A549 (cell line): ENCODE results near the gene SLC15A3. TPM values are rescaled to one million over a fixed set of nuclear protein-coding genes. Genes with fewer than 3 reads are reported as not detected.

Experiments
- ATAC-seq, 2 experiments: fragments of 200-7000 bp in 1 of 2; fragments of >200 bp in 1 of 2; cut with Nextera tagmentation in 1 of 2; cut with Tn5 transposase in 1 of 2; 3 replicates each; pipeline versions ENCODE4 v1.8.0 to v1.9.1; 2018 to 2020; ENCODE audit warnings: mild to moderate bottlenecking in 1 of 2, moderate library complexity in 1 of 2
- CTCF ChIA-PET: fragments of 300-600 bp; sonication (Branson Sonifier 250); formaldehyde crosslinking; extraction: SDS; loops from one replicate; lab custom pipeline; 2021; ENCODE audit warnings: antibody characterized with exemption, inconsistent platforms; lab: Yijun Ruan, JAX
- POLR2A ChIA-PET: fragments of 350-600 bp; formaldehyde crosslinking; extraction: SDS; loops from one replicate; lab custom pipeline; 2021; ENCODE audit warnings: antibody characterized with exemption, inconsistent platforms; lab: Yijun Ruan, JAX
- DNase-seq, 2 experiments: peaks; one replicate each; pipeline versions ENCODE4 v3.0.0 to v3.0.0-alpha.2; 2011 to 2016; ENCODE audit warnings: low read depth in 1 of 2, low spot score in 1 of 2
- FAIRE-seq: peaks from 2 replicates; lab custom pipeline; 2011; peaks lifted over from hg19 to GRCh38; lab: Jason Lieb, UNC
- H3K27ac ChIP-seq, 2 experiments: fragments of >200 bp; sonication (Bioruptor Twin); formaldehyde crosslinking; 3 replicates each; pipeline ENCODE4 v1.5.1; 2016 to 2017
- H3K4me1 ChIP-seq: fragments of >200 bp; sonication (Bioruptor Twin); formaldehyde crosslinking; 3 replicates; pipeline ENCODE4 v1.6.1; 2016
- H3K4me2 ChIP-seq: fragments of >200 bp; sonication (Bioruptor Twin); formaldehyde crosslinking; 3 replicates; pipeline ENCODE4 v1.6.1; 2016
- H3K4me3 ChIP-seq: fragments of >200 bp; sonication (Bioruptor Twin); formaldehyde crosslinking; 3 replicates; pipeline ENCODE4 v1.5.1; 2016
- H3K9me3 ChIP-seq: fragments of >200 bp; sonication (Bioruptor Twin); formaldehyde crosslinking; 3 replicates; pipeline ENCODE4 v1.6.1; 2016
- CEBPB ChIP-seq, 2 experiments: fragments of >200 bp in 1 of 2; sonication (Bioruptor Twin) in 1 of 2; formaldehyde crosslinking in 1 of 2; IDR thresholded peaks; 2 replicates each; pipeline ENCODE4 v1.6.1; 2012 to 2016
- ESRRA ChIP-seq: fragments of 150-350 bp; IDR thresholded peaks from 2 replicates; pipeline ENCODE4 v1.6.1; 2014; ENCODE audit warnings: mild to moderate bottlenecking, low read length, borderline replicate concordance
- GATA3 ChIP-seq: IDR thresholded peaks from 2 replicates; pipeline ENCODE4 v1.6.1; 2012; ENCODE audit warnings: borderline replicate concordance
- HEYL ChIP-seq: fragments of 250-450 bp; sonication (Bioruptor Pico); IDR thresholded peaks from 2 replicates; pipeline ENCODE4 v1.8.0; 2021; ENCODE audit warnings: mild to moderate bottlenecking, moderate library complexity
- HOXA7 ChIP-seq: fragments of 250-450 bp; sonication (Bioruptor Pico); IDR thresholded peaks from 2 replicates; pipeline ENCODE4 v1.5.0; 2020; ENCODE audit warnings: mild to moderate bottlenecking, moderate library complexity
- HOXB13 ChIP-seq: fragments of 250-450 bp; sonication (Bioruptor Pico); IDR thresholded peaks from 2 replicates; pipeline ENCODE4 v1.5.0; 2020; ENCODE audit warnings: low read depth, mild to moderate bottlenecking, moderate library complexity
- JUN ChIP-seq, 2 experiments: fragments of >200 bp; sonication (Bioruptor Twin); formaldehyde crosslinking; IDR thresholded peaks; 2 replicates in 1 of 2; 3 replicates in 1 of 2; pipeline ENCODE4 v1.6.1; 2016 to 2017
- MAZ ChIP-seq: fragments of 150-350 bp; IDR thresholded peaks from 2 replicates; pipeline ENCODE4 v1.6.1; 2014; ENCODE audit warnings: antibody characterized with exemption, low read depth, low read length, borderline replicate concordance
- NR3C1 ChIP-seq: fragments of >200 bp; sonication (Bioruptor Twin); formaldehyde crosslinking; IDR thresholded peaks from 3 replicates; pipeline ENCODE4 v1.6.1; 2017
- PHF8 ChIP-seq: fragments of 200-600 bp; sonication (generic); IDR thresholded peaks from 2 replicates; pipeline ENCODE4 v1.6.1; 2016; ENCODE audit warnings: low read depth, mild to moderate bottlenecking, antibody characterized with exemption, moderate library complexity, borderline replicate concordance
- RAD21 ChIP-seq, 2 experiments: fragments of >200 bp in 1 of 2; sonication (Bioruptor Twin) in 1 of 2; formaldehyde crosslinking in 1 of 2; IDR thresholded peaks in 1 of 2; conservative IDR thresholded peaks in 1 of 2; 2 replicates in 1 of 2; 3 replicates in 1 of 2; pipeline ENCODE4 v1.6.1; 2012 to 2018; ENCODE audit warnings: inconsistent platforms in 1 of 2
- RARB ChIP-seq: fragments of 250-450 bp; sonication (Bioruptor Pico); IDR thresholded peaks from 2 replicates; pipeline ENCODE4 v1.8.0; 2021; ENCODE audit warnings: mild to moderate bottlenecking, moderate library complexity
- SMC3 ChIP-seq: fragments of >200 bp; sonication (Bioruptor Twin); formaldehyde crosslinking; IDR thresholded peaks from 3 replicates; pipeline ENCODE4 v1.6.1; 2018; ENCODE audit warnings: inconsistent platforms
- SREBF2 ChIP-seq: fragments of 450-650 bp; IDR thresholded peaks from 2 replicates; pipeline ENCODE4 v1.6.1; 2014; ENCODE audit warnings: mild to moderate bottlenecking, moderate library complexity
- ZFP36 ChIP-seq: fragments of 450-650 bp; IDR thresholded peaks from 2 replicates; pipeline ENCODE4 v1.6.1; 2014; ENCODE audit warnings: borderline replicate concordance; ENCODE audit not compliant: partially characterized antibody
- WGBS: methylation state at CpG from one replicate; pipeline ENCODE4 v1.1.6; 2017; ENCODE audit errors: missing lambda C conversion rate; 5-methylcytosine and 5-hydroxymethylcytosine counted together
- polyA plus RNA-seq, 4 experiments: library from polyadenylated mRNA; depleted of rRNA in 3 of 4; stranded (reverse); fragments of >200 nt; fragmentation: RNase III in 1 of 4; extraction: RNeasy Plus Mini Kit Qiagen cat#74134 plus additional on column Dnase treatment in 1 of 4; gene quantifications; 2 replicates in 3 of 4; 3 replicates in 1 of 4; pipeline ENCODE4 v1.2.3, GENCODE V29; 2011 to 2017
- TF ChIP-seq, protein P1 (sequence below): fragments of >200 bp; sonication (Bioruptor Twin); formaldehyde crosslinking; IDR thresholded peaks from 3 replicates; pipeline ENCODE4 v1.6.1; 2016
- TF ChIP-seq, protein P2 (sequence below): fragments of 250-450 bp; sonication (Bioruptor Pico); IDR thresholded peaks from 2 replicates; pipeline ENCODE4 v1.5.0; 2021; ENCODE audit warnings: mild to moderate bottlenecking, moderate library complexity, borderline replicate concordance
- TF ChIP-seq, protein P3 (sequence below): IDR thresholded peaks from 2 replicates; pipeline ENCODE4 v1.6.1; 2012
- TF ChIP-seq, protein P4 (sequence below): fragments of 250-450 bp; sonication (Bioruptor Pico); IDR thresholded peaks from 2 replicates; pipeline ENCODE4 v1.5.0; 2020; ENCODE audit warnings: low read depth, mild to moderate bottlenecking, moderate library complexity
- TF ChIP-seq, protein P5 (sequence below): IDR thresholded peaks from 2 replicates; pipeline ENCODE4 v1.6.1; 2012
- TF ChIP-seq, protein P6 (sequence below): fragments of >200 bp; sonication (Bioruptor Twin); formaldehyde crosslinking; IDR thresholded peaks from 3 replicates; pipeline ENCODE4 v1.5.1; 2016

Gene SLC15A3
- polyA plus RNA-seq, 2 of the 4 experiments (the other 2 are of a cell fraction) = not detected

DNA sequence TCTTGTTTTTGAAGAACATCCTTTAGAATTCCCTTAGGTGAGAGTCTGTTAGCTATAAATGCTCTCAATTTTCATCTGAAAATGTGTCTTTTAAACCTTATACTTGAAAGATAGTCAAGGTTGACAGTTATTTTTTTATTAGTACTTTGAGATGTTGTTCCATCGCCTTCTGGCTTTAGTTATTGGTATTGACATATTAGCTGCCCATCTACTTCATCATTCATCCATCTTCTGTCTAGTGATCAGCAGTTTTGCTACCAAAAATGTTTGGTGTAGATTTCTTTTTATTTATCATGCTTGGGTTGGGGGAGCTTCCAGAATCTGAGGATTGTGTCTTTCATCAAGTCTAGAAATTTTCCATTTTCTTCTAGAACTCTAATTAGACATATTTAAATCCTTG lies 16.2 kb upstream of the SLC15A3 start:
- Histone ChIP-seq H3K4me3 (no peak overlapping the region), H3K9me3 (peaks cover 14% of the 10 kb centered on the region), H3K4me2 (no peak overlapping the region), H3K27ac (no peak overlapping the region), H3K4me1 (no peaks in the 10 kb centered on the region)
- 30% methylated on average over 1 of the region's 1 CpG for WGBS
- DNase-seq (no peak), FAIRE-seq (no peak), ATAC-seq (no peak)
- POLR2A ChIA-PET = no interaction called here
- TF ChIP-seq, protein P1, sequence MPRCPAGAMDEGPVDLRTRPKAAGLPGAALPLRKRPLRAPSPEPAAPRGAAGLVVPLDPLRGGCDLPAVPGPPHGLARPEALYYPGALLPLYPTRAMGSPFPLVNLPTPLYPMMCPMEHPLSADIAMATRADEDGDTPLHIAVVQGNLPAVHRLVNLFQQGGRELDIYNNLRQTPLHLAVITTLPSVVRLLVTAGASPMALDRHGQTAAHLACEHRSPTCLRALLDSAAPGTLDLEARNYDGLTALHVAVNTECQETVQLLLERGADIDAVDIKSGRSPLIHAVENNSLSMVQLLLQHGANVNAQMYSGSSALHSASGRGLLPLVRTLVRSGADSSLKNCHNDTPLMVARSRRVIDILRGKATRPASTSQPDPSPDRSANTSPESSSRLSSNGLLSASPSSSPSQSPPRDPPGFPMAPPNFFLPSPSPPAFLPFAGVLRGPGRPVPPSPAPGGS = no peak
- TF ChIP-seq CEBPB (IDR thresholded peaks at IDR 0.05) (no peak), SMC3 (no peak), HOXA7 (CRISPR knock-in tag) (no peak), HEYL (CRISPR knock-in tag) (no peak)
- TF ChIP-seq, protein P2, sequence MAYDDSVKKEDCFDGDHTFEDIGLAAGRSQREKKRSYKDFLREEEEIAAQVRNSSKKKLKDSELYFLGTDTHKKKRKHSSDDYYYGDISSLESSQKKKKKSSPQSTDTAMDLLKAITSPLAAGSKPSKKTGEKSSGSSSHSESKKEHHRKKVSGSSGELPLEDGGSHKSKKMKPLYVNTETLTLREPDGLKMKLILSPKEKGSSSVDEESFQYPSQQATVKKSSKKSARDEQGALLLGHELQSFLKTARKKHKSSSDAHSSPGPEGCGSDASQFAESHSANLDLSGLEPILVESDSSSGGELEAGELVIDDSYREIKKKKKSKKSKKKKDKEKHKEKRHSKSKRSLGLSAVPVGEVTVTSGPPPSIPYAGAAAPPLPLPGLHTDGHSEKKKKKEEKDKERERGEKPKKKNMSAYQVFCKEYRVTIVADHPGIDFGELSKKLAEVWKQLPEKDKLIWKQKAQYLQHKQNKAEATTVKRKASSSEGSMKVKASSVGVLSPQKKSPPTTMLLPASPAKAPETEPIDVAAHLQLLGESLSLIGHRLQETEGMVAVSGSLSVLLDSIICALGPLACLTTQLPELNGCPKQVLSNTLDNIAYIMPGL (CRISPR knock-in tag) = no peak
- CTCF ChIA-PET = interaction anchor here (1.1 to 4.7 kb wide), 5 partner anchors 14 to 219 kb away, joined by 3 to 19 read pairs (median 5); no protein-coding TSS in a partner anchor

DNA sequence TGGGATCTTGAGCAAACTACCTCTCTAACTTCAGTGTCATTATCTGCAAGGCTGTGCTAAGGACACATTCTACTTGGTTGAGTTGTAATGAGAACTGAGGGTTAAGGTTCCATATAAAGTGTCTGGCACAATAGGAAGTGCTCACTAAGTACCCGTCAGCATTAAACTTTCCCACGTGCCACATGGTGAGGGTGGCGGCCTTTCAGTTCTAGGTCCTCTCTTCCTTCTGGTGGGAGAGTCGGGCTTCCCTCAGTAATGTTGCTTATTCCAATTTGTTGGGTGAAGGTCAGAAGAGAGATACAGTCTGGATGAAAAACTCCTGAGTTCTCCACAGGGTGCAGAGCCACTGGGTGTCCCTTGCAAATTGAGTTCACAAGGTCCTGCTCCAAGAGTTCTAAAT lies 14.9 kb upstream of the SLC15A3 start:
- no peak overlapping the region for H3K4me2 ChIP-seq
- H3K4me1 ChIP-seq = no peaks in the 10 kb centered on the region
- no peak overlapping the region for H3K4me3 ChIP-seq
- H3K9me3 ChIP-seq = peaks cover 14% of the 10 kb centered on the region
- ChIA-PET POLR2A (no interaction called here), CTCF (interaction anchor here (0.7 to 4.7 kb wide), 3 partner anchors 17 to 221 kb away, joined by 3 to 19 read pairs (median 4); no protein-coding TSS in a partner anchor)
- H3K27ac ChIP-seq = no peak overlapping the region
- WGBS = 43% methylated on average over 2 of the region's 4 CpGs
- FAIRE-seq (no peak), DNase-seq (no peak), ATAC-seq (no peak)
- TF ChIP-seq SREBF2 (no peak), PHF8 (no peak), RAD21 (conservative IDR thresholded peaks at IDR 0.05 in 1 of 2, IDR thresholded peaks at IDR 0.05 in 1 of 2) (no peak), ESRRA (no peak), MAZ (no peak), JUN (IDR thresholded peaks at IDR 0.05) (no peak), ZFP36 (no peak), NR3C1 (no peak), HOXA7 (CRISPR knock-in tag) (no peak), GATA3 (no peak), HOXB13 (CRISPR knock-in tag) (no peak), RARB (no peak)
- TF ChIP-seq, protein P3, sequence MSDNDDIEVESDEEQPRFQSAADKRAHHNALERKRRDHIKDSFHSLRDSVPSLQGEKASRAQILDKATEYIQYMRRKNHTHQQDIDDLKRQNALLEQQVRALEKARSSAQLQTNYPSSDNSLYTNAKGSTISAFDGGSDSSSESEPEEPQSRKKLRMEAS = no peak
- TF ChIP-seq, protein P4, sequence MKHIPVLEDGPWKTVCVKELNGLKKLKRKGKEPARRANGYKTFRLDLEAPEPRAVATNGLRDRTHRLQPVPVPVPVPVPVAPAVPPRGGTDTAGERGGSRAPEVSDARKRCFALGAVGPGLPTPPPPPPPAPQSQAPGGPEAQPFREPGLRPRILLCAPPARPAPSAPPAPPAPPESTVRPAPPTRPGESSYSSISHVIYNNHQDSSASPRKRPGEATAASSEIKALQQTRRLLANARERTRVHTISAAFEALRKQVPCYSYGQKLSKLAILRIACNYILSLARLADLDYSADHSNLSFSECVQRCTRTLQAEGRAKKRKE (CRISPR knock-in tag) = no peak
- TF ChIP-seq, protein P5, sequence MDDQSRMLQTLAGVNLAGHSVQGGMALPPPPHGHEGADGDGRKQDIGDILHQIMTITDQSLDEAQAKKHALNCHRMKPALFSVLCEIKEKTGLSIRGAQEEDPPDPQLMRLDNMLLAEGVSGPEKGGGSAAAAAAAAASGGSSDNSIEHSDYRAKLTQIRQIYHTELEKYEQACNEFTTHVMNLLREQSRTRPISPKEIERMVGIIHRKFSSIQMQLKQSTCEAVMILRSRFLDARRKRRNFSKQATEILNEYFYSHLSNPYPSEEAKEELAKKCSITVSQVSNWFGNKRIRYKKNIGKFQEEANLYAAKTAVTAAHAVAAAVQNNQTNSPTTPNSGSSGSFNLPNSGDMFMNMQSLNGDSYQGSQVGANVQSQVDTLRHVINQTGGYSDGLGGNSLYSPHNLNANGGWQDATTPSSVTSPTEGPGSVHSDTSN = no peak
- TF ChIP-seq, protein P6, sequence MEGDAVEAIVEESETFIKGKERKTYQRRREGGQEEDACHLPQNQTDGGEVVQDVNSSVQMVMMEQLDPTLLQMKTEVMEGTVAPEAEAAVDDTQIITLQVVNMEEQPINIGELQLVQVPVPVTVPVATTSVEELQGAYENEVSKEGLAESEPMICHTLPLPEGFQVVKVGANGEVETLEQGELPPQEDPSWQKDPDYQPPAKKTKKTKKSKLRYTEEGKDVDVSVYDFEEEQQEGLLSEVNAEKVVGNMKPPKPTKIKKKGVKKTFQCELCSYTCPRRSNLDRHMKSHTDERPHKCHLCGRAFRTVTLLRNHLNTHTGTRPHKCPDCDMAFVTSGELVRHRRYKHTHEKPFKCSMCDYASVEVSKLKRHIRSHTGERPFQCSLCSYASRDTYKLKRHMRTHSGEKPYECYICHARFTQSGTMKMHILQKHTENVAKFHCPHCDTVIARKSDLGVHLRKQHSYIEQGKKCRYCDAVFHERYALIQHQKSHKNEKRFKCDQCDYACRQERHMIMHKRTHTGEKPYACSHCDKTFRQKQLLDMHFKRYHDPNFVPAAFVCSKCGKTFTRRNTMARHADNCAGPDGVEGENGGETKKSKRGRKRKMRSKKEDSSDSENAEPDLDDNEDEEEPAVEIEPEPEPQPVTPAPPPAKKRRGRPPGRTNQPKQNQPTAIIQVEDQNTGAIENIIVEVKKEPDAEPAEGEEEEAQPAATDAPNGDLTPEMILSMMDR = no peak
